ENCODE results near the gene GABRB1.

- TF ChIP-seq EZH2 (IDR thresholded peaks at IDR 0.05; ENCODE audit: insufficient read depth, poor library complexity, severe bottlenecking) (no peak), EZH2phosphoT487 (IDR thresholded peaks at IDR 0.05; ENCODE audit: insufficient read depth, low read depth) (no peak)
Observed at GRCh38 chr4:47045261-47045660, 13.9 kb downstream of the GABRB1 start.
